ENCODE measurements around the gene ABCD3.
A peak's percentile ranks its signal among the peaks of the same experiment; 100 is the strongest.
"Not testable (repeated sequence)": the region's sequence is repeated elsewhere in the genome, so short reads cannot be mapped to it uniquely, and the experiment has no call there.

The ABCD3 gene

DNA sequence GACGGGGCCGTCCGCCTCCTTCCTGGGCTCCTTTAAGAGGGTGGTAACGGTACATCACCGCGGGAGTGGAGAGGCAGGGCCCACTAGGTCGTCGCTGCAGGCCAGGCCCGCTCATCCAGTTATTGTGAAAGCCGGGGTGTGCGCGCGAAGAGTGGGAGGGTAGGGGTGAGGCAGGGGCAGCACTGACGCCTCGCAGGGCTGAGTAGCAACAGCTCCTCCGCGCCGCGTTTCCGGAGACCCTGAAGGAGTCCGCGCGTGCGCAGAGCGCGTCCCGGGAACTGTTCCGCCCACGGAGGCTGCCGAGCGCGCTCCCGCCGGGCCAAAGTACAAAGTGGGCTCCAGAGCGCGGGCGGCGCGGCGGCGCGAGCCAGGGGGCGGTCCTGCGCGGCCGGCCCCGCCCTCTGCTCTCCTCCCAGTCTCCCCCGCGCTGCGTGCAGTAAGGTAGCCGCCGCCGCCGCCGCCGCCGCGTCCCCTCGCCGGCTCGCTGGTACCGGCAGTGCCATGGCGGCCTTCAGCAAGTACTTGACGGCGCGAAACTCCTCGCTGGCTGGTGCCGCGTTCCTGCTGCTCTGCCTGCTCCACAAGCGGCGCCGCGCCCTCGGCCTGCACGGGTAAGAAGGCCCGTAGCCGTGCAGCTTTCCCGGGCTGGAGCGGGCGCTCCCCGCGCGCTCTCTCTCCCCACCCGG is at the start of gene ABCD3:
Gene ABCD3 (plus strand): TSS at position 412 of the 686 bp plus-strand sequence. CDS start 90 bp downstream, at position 502.
- peak; percentile 98 for ATAC-seq
- DNase-seq: peak; percentile 97

DNA sequence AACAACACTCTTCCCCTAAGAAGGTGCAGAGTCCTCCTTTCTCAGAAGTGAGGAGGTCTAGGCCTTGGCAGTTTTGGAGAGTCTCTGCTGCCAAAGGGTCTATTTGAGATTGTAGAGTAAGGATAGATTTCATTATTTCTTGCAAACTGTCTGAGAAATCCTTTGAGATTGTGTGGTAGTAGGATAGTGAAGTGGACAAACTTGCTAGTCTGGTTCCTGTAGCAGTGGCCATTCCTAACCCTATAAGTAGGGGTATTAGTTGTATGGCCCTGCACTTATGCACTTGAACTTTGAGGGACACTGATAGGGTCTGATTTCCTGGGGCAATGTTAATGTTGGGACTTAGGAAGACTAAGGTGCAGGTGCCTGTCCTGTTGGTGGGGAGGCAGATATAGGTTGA is 45.4 kb upstream of the ABCD3 start:
- DNase-seq, ATAC-seq: not testable (repeated sequence)

DNA sequence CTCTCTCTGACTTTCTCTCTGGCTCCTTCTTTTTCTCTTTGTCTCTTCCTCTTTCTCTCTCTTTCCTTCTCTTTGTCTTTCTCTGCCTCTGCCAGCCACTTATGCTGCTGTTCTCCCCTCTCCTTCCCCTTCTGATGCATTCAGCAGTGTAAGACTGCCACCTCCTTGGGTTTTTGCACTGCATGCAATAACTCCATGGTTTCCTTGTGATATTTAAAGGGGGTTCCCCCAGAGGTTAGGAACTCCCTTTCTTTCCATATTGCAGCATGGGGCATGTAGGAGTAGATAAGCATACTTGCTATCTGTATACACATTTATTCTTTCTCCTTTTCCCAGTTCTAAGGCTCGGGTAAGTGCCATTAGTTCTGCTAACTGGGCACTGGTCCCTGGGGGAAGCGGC is 44.9 kb upstream of the ABCD3 start:
- DNase-seq, ATAC-seq: not testable (repeated sequence)

DNA sequence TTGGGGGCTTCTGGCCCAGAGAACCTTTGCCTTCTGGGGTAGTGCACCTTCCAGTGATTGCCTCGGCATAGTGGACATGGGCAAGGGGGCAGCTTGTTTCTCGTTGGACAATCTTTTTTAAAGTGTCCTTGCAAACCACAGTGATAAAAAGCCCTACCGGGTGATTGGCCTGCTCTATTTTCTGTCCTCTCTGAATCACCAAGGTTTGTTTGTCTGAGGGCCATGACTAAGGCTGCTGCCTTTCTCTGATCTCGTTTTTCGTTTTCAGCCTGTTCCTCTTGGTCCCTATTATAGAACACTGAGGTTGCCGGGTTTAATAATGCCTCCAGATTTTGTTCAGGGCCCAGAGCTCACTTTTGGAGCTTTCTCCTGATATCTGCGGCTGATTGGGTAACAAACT is 42.5 kb upstream of the ABCD3 start:
- DNase-seq: not testable (repeated sequence)

DNA sequence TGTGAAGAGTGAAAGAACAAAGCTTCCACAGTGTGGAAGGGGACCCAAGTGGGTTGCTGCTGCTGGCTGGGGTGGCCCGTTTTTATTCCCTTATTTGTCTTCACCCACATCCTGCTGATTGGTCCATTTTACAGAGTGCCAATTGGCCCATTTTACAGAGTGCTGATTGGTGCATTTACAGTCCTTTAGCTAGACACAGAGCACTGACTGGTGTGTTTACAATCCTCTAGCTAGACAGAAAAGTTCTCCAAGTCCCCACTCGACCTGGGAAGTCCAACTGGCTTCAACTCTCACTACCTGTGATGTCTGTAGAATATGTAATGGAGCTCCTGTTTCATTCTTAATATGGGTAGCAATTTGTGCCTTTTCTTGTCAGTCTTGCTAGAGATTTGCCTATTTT is 39.7 kb upstream of the ABCD3 start:
- not testable (repeated sequence) for ATAC-seq, DNase-seq

More for the DNA sequence above, 42.5 kb upstream of the ABCD3 start:
- not testable (repeated sequence) for ATAC-seq

DNA sequence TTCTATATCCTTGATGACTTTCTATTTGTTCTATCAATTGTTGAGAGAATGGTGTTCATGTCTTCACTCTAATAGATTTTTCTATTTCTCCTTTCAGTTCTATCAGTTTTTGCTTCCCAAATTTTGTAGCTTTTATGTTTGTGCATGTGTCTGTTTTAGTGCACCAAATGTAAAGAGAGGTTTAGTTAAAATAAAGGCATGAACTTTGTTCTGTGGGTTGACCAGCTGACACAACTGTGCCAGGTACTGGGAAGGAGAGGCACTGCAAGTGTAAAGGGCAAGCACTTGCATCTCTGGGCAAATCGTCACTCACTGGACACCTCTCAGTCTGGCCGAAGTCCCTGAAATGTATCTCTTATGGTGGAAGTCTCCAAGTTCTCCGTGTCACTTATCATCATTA is 38.6 kb upstream of the ABCD3 start:
- DNase-seq: no peak
- ATAC-seq: no peak

DNA sequence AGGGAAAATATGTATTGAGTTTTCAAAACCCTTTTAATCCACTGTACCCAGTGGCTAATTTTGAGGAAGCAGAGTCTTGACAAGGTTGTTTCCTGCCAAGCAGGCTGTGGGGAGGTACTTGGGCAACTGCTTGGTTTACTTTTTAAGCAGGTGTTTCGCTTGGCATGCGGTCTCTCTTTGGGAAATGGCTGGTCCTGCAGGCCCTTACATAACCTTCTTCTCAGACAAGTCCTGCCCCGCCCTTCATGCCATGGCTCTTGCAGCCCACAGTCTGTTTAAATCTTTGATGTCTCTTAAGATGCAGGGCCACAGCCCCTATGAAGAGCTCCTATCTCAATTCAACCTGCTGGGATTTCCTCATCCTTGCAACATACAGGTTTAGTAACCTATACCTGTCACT is 36.0 kb upstream of the ABCD3 start:
- ATAC-seq (no peak), DNase-seq (no peak)

DNA sequence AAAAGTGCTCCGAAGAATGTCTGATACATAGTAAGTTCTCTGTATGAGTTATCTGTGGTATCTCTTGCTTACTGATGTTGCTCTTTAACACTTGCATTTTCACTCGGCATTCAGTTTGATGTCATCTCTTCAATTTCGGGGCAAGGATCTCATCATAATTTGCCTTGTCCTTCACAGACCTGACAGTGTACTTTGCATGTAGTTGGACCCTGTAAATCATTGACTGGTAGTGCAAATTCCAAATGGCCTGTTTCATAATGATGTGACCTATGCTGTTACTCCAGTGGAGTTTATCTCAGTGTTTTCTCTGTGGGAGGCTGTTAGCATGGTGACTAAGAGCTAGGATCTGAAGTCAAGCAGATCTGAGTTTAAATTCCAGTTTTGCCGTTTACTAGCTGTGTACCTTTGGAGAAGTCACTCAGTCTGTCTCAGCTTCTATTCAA is 34.2 kb upstream of the ABCD3 start:
- DNase-seq: no peak
- peak; percentile 60 for ATAC-seq

DNA sequence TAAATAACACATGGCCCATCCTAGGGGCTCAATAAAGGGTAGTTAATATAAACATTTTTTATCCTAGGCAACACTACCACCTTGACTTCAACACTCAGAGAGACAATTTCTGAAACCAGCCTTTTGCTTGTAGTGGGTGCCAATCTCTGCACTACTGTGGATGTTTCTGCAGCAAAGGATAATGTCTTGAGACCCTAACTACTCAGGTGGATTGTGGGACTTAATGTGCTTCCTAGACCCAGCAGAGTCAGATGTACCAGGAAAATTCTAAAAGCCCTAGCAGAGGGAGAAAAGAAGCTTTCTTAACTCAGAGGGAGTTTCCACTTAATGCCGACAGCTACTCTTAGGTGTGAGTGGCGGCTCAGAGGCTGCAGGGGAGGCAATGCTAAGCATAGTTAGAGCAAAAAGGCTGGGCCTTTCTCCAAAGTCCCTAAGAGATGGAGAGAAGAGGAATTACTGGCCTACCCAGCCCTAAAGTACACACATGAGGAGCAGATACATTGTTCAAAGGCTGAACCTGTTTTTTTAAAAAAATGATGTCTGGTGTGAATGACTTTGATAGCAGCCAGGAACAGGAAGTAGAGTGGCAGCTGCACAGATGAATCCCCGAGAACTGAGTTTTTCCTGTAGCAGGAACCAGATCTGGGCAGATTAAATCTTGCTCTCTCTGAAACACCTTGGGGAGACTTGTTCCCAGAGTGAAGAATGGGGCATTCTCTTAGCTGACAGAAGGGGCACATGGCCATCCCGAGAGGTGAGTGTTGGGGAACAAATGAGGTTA is 33.5 kb upstream of the ABCD3 start:
- ATAC-seq: peak; percentile 4

DNA sequence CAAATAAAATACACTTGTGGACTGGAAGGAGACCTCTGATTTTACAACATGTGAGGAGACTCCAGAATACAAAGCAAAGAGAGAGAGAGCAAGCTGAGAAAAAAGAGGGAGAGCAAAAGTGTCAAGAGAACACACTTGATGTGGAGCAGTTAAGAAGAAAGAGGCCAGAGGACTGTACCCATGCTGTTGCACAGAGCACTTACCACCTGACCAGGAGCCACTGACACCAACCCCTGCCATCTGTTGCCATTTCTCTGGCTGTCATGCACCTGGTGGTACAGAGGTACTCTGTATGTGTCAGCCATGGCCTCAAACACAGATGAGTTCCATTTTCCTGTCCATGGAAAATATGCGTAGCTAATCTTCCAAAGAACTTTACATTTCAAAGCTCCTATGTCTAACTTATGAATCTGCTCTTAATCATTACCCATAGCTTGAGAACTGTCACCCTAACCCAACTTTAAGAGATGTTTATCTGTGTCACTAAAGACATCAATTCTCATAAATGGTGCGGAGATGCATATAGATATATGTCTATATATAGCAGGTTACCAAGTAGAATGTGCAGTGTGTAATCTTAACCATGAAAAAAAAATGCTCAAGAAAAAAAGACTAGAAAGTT is 32.8 kb upstream of the ABCD3 start:
- peak; percentile 28 for DNase-seq
- peak; percentile 79 for ATAC-seq

More for the DNA sequence above, 33.5 kb upstream of the ABCD3 start:
- peak; percentile 6 for DNase-seq

DNA sequence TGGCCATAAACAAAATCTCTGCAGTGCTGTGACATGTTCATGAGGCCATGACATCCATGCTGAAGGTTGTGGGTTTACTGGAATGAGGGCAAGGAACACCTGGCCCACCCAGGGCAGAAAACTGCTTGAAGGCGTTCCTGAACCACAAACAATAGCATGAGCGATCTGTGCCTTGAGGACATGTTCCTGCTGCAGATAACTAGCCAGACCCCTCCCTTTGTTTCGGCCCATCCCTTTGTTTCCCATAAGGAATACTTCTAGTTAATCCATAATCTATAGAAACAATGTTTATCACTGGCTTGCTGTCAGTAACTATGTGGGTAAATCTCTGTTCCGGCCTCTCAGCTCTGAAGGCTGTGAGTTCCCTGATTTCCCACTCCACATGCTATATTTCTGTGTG is 28.9 kb upstream of the ABCD3 start:
- no peak for ATAC-seq
- no peak for DNase-seq

DNA sequence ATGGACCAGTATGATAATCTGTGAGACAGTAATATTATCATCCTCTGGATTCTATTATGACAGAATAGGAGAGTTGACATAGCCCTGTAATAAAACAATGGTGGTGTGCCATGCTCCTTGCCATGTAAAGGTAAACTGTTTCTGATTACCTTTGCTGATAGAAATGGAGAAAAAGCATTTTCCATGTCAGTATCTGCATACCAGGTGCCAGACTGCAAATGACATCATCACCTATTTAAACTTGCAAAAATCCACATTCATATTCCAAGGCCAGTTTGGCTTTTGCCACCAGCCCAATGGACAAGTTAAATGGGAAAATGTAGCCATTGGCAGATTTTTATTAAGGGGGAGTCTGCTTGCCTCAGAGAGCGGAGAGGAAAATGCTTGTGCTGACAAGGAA is 23.9 kb upstream of the ABCD3 start:
- no peak for ATAC-seq
- no peak for DNase-seq

DNA sequence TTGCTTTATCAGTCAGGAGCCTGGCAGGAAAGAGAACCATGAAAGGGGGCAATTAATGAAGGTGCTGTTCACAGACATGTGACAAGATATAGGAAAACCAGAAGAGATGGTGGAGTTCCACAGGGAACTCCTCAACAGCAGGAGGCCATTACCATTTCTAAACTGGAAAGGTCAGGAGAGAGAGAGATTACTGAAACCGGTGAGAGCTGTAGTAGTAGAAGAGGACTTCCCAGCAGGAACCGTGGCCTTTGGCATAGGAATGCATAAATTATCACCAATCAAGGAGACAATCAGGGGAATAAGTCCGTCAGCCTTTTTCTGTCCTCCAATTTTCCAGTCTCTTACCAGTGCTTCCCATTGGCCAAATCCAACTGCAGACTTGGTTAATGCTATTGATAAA is 23.0 kb upstream of the ABCD3 start:
- no peak for DNase-seq
- no peak for ATAC-seq

DNA sequence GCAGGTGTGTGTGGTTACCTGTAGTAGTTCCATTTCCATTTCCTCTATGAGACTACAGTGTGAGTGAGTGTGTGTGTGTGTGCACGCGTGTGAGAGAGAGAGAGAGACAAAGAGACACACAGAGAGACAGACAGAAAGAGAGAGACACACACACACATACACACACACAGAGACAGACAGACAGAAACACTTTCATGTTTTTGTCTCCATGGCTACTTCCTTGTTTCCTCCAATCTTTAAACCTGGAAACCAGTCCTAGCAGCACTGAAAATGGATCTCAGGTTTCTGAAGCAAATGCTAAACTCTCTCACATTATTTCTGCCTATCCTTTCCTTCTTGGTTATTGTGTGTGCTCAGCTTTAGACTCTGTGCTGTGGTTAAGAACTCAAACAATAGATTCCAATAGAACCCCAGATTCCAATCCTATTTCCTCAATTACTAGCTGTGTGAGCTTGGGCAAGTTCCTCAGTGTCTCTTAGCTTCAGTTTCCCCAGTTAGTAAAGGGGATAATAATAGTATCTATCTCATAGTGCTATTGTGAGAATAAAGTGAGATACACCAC is 22.4 kb upstream of the ABCD3 start:
- no peak for DNase-seq
- no peak for ATAC-seq

DNA sequence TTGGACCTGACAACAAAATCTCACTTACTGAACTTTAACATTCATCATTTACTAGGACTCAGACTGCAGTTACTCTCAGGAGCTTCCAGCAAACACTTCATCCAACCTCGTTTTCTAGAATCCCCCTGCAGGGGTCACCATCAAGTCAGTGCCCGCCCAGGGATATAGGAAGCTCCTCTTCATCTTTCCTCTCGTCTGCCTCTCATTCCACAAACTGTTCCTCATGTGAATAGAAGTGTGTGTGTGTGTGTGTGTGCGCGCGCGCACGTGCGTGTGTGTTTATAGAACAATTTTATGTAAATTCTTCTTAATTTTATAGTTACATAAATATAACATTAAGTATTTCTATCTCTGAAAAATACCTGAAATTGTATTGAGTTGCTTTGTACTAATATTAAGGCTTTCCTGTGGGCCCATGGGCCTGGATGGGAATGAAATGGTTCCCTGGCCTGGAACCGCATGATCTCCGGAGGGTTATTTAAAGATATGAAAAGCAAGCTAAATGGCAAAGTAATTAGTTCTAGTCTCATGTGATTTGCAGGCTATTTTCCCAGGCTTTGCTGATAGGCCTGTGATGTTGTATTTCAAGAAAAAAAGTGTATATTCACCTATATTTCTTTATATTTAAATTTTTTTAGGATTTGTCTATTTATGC is 21.7 kb upstream of the ABCD3 start:
- ATAC-seq (no peak), DNase-seq (no peak)

DNA sequence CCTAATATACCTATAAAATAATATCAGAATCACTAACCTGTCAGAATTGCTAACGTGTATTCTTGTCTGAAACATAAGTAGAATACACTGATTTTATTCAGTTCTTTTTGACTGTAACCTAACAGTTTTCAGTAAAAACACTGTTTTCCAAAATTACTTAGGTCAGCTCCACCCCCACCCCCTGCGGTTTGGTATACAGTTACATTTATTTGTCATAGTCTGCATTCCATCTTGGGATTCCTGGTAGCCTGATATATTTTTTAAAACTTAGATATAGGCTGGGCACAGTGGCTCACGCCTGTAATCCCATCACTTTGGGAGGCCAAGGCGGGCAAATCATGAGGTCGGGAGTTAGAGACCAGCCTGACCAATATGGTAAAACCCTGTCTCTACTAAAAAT is 19.8 kb upstream of the ABCD3 start:
- no peak for ATAC-seq

DNA sequence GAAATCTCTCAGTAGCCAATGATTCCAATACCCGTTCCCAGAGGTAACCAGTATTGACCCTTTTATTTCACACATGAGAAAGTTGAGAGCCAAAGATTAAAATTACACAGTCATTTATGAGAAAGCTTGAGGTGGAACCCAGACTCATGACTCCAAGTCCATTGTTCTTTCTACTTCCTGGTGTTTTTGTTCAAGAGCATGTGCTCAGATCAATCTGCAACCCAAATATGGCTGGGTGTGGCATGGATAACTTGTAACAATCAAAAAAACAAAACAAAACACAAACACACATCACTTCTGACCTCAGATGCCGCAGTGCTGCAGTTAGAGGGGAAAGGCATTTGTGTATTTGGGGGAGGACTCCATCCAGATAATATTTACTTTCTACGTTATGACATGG is 18.7 kb upstream of the ABCD3 start:
- ATAC-seq (no peak), DNase-seq (no peak)

More for the DNA sequence above, 19.8 kb upstream of the ABCD3 start:
- no peak for DNase-seq

DNA sequence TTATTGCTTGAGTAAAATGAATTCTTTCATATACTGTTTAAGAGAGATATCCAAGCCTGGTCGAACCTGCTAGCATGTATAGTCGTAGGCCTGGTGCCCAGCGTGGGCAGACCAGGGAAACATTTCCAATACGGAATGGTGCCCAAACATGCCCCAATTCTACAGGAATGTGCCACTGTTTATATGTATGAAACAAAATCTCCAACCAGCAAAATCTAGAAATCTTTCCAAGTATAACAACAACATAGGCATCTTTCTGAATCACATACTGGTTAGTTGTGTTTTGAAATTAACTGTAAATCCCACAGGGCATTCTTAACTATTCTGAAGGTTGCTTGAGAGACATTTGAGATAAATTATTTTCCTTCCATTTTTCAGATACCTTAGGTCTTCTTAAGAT is 17.0 kb upstream of the ABCD3 start:
- DNase-seq (no peak), ATAC-seq (no peak)

DNA sequence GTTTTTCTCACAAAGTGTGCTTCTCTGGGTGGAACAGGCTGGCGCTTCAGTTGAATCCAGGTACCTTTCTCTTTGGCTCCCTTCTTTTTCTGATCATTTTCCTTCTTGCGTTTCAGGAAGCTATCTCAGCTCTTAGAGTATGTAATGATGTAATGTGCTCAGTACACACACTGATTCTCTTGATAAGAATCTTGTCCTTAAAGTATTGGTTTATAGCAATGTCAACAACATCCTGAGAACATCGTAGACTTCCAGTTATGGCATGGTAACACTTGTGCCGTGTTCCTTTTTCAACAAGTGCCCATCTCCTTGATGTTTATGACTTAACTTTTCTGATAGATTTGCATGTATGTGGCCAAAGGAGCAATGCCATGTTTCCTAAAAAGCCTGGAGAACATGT is 11.7 kb upstream of the ABCD3 start:
- DNase-seq (no peak), ATAC-seq (no peak)

DNA sequence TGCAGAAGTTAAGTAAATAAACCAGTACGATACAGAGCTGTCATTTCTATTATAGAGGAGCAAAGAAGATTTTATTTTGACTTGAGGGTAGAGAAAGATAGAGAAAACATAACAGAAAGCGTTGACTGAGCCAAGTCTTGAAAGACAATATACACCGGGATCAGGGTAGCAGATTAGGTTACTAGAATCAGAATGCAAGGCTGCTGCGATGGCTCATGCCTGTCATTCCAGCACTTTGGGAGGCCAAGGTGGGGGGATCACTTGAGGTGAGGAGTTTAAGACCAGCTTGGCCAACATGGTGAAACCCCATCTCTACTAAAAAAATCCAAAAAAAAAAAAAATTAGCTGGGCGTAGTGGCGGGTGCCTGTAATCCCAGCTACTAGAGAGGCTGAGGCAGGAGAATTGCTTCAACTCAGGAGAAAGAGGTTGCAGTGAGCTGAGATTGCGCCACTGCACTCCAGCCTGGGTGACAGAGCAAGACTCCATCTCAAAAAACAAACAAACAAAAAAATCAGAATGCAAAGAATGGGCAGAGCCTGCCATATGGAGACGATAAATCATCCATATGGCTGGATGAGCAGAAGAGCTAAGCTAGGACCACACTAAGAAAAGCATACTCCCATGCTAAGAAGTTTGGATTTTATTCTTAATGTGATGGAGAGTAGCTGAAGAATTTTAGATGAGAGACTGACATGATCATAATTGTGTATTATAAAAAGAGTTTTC is 9.9 kb upstream of the ABCD3 start:
- no peak for ATAC-seq
- DNase-seq: no peak

DNA sequence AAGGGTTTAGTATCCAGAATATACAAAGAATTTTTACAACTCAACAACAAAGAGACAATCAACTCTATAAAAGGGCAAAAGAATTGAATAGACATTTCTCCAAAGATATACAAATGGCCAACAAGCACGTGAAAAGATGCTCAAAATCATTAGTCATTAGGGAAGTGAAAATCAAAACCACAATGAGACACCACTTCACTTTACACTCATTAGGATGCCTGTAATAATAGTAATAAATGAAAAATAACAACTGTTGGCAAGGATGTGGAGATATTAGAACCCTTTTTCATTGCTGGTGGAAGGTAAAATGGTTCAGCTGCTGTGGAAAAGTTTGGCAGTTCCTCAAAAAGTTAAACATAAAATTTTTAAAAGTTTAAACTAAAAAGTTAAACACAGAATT is 7.0 kb upstream of the ABCD3 start:
- DNase-seq: no peak
- ATAC-seq: no peak

DNA sequence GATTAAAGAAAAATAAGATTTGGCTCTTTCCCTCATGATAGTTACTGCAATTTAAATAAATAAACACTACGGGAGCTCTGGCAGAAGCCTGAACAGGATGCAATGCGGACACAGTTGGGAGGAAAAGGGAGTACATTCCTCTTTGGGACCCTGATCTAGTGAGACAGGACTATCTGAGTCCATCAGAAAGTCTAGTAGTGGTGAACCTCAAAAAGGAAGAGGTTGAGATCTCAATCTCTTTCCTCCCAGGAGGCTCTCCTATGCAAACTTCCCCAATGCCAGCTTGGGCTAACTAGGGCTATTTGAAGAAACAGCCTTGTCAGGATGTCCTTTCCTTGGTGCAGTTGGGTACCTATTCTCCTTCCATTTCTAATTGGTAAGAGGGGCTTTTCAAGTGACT is 4.9 kb upstream of the ABCD3 start:
- DNase-seq (no peak), ATAC-seq (no peak)

Measured in stimulated activated naive CD8-positive, alpha-beta T cell treated with anti-CD3 and anti-CD28 coated beads, Interleukin-15, Interleukin-2, amounts not matched to agents 100 U/mL and 50 U/mL, for 24 hours (primary cell).